Epidermal melanocyte (primary cell): ENCODE results near the gene WIZ.
A peak's percentile ranks its signal among the peaks of the same experiment; 100 is the strongest.

ENCODE experiments used
- DNase-seq: peaks from one replicate; pipeline ENCODE4 v3.0.0; 2011; ENCODE audit warnings: low spot score; ENCODE audit not compliant: insufficient read length

The WIZ gene

GRCh38 chr19:15378534-15379082 lies 71.1 kb downstream of the WIZ start:
- DNase-seq = peak; percentile 69

GRCh38 chr19:15374796-15375440 lies 74.8 kb downstream of the WIZ start:
- no peak for DNase-seq

GRCh38 chr19:15374105-15374651 lies 75.6 kb downstream of the WIZ start:
- no peak for DNase-seq

GRCh38 chr19:15373644-15374043 lies 76.1 kb downstream of the WIZ start:
- no peak for DNase-seq

- no peak for DNase-seq
These were observed 76.9 kb downstream of the WIZ start for GRCh38 chr19:15372891-15373301.

- DNase-seq = no peak
These were observed 77.3 kb downstream of the WIZ start for GRCh38 chr19:15372470-15372869.

- no peak for DNase-seq
These were observed 77.9 kb downstream of the WIZ start for GRCh38 chr19:15371786-15372380.

GRCh38 chr19:15371119-15371518 lies 78.6 kb downstream of the WIZ start:
- DNase-seq = no peak
